H1 (cell line): ENCODE data around the gene APOBEC2. TPM values are rescaled to one million over a fixed set of nuclear protein-coding genes. Genes with fewer than 3 reads are reported as not detected.
A peak's percentile ranks its signal among the peaks of the same experiment; 100 is the strongest.

ENCODE experiments used
- ATF3 ChIP-seq: IDR thresholded peaks from 2 replicates; pipeline ENCODE4 v1.6.1; 2011; ENCODE audit warnings: low read depth, mild to moderate bottlenecking, low read length; ENCODE audit not compliant: insufficient read depth
- EZH2 ChIP-seq: fragments of 200-600 bp; sonication (generic); IDR thresholded peaks from 2 replicates; pipeline ENCODE4 v1.7.1; 2012; ENCODE audit warnings: low read depth, mild to moderate bottlenecking, moderate library complexity, low read length, inconsistent platforms; ENCODE audit not compliant: severe bottlenecking
- FOSL1 ChIP-seq: IDR thresholded peaks from 2 replicates; pipeline ENCODE4 v1.6.1; 2011; ENCODE audit warnings: mild to moderate bottlenecking, low read depth, low read length, moderate library complexity; ENCODE audit not compliant: insufficient read depth
- GABPA ChIP-seq: IDR thresholded peaks from 2 replicates; pipeline ENCODE4 v1.6.1; 2011; ENCODE audit warnings: mild to moderate bottlenecking, low read length, moderate library complexity, borderline replicate concordance; ENCODE audit not compliant: insufficient read depth
- JUN ChIP-seq: IDR thresholded peaks from 2 replicates; pipeline ENCODE4 v1.6.1; 2011; ENCODE audit warnings: low read depth, mild to moderate bottlenecking, improper control_type of control experiment, low read length
- MAX ChIP-seq: IDR thresholded peaks from 2 replicates; pipeline ENCODE4 v1.6.1; 2012; ENCODE audit warnings: inconsistent platforms
- NANOG ChIP-seq: IDR thresholded peaks from 2 replicates; pipeline ENCODE4 v1.6.1; 2011; ENCODE audit warnings: low read length, low read depth, mild to moderate bottlenecking, inconsistent platforms; ENCODE audit not compliant: insufficient read depth, poor library complexity, severe bottlenecking
- PHF8 ChIP-seq: fragments of 200-600 bp; sonication (generic); conservative IDR thresholded peaks from 2 replicates; pipeline ENCODE4 v1.7.1; 2012; ENCODE audit warnings: low read depth, mild to moderate bottlenecking, inconsistent platforms, low read length, moderate library complexity
- POLR2A ChIP-seq, 2 experiments: IDR thresholded peaks; 1 replicate in 1 of 2; 2 replicates in 1 of 2; pipeline ENCODE4 v1.6.1; 2011; ENCODE audit warnings: low read depth in 2 of 2, low read length in 2 of 2, mild to moderate bottlenecking in 2 of 2; ENCODE audit errors: control extremely low read depth in 1 of 2
- POU5F1 ChIP-seq: IDR thresholded peaks from 2 replicates; pipeline ENCODE4 v1.6.1; 2011; ENCODE audit warnings: low read depth, mild to moderate bottlenecking, low read length, moderate library complexity
- RAD21 ChIP-seq, 2 experiments: IDR thresholded peaks in 1 of 2; conservative IDR thresholded peaks in 1 of 2; 2 replicates each; pipeline ENCODE4 v1.6.1; 2011; ENCODE audit warnings: low read depth in 2 of 2, low read length in 2 of 2, improper control_type of control experiment in 1 of 2, inconsistent platforms in 1 of 2, mild to moderate bottlenecking in 1 of 2, moderate library complexity in 1 of 2
- RBBP5 ChIP-seq: IDR thresholded peaks from 2 replicates; pipeline ENCODE4 v1.7.1; 2012; ENCODE audit warnings: low read depth, mild to moderate bottlenecking, inconsistent platforms, low read length, moderate library complexity, borderline replicate concordance
- SP2 ChIP-seq: IDR thresholded peaks from 2 replicates; pipeline ENCODE4 v1.6.1; 2012; ENCODE audit warnings: mild to moderate bottlenecking, low read length, inconsistent platforms
- SP4 ChIP-seq: IDR thresholded peaks from 2 replicates; pipeline ENCODE4 v1.6.1; 2012; ENCODE audit warnings: low read length, inconsistent platforms
- TCF12 ChIP-seq: IDR thresholded peaks from 2 replicates; pipeline ENCODE4 v1.6.1; 2011; ENCODE audit warnings: low read depth, mild to moderate bottlenecking, low read length
- polyA plus RNA-seq, 7 experiments: library from polyadenylated mRNA; depleted of rRNA in 3 of 7; stranded (reverse) in 5 of 7; unstranded in 2 of 7; fragments of >200 nt in 5 of 7; fragments of 200-250 nt in 2 of 7; gene quantifications; 1 replicate in 5 of 7; 2 replicates in 1 of 7; 4 replicates in 1 of 7; pipeline versions ENCODE4 v1.2.1 to v1.2.3, GENCODE V29; 2011 to 2013; ENCODE audit warnings: missing spikeins in 2 of 7, mixed read lengths in 2 of 7
- total RNA-seq: library from RNA; stranded (reverse); fragmentation: NEBNext Ultra II Directional; extraction: Animal tissue kit (Norgen Biotek cat#: 25700); gene quantifications from 2 replicates; pipeline ENCODE4 v1.2.1, GENCODE V29; 2021

Gene APOBEC2
- total and polyA plus RNA-seq, 2 of the 8 experiments (the other 6 are each of a cell fraction or from before 2014, with no cell fraction given): not detected

GRCh38 chr6:41028561-41029412, 24.2 kb upstream of the APOBEC2 start (continued):
- TF ChIP-seq ATF3 (no peak), TCF12 (no peak), GABPA (no peak), SP4 (no peak), JUN (no peak), MAX (no peak), POLR2A (IDR thresholded peaks at IDR 0.05; ENCODE audit: control extremely low read depth in 1 of 2, low read depth in 2 of 2, low read length in 2 of 2) (0 out of 3 replicates have a peak, but pooled peaks of 1 of the 2 experiments have one; percentile 22), POU5F1 (no peak), NANOG (no peak), FOSL1 (no peak), EZH2 (no peak), PHF8 (0 out of 2 replicates have a peak, but pooled peaks have one; percentile 31), SP2 (no peak), RBBP5 (no peak), RAD21 (IDR thresholded peaks at IDR 0.05 in 1 of 2, conservative IDR thresholded peaks at IDR 0.05 in 1 of 2; ENCODE audit: low read depth in 2 of 2, low read length in 2 of 2) (no peak)
